ENCODE measurements around the gene AUTS2.

AUTS2 gene

GRCh38 chr7:70137126-70137525 lies 538.9 kb downstream of the AUTS2 start:
- ATAC-seq (ENCODE audit: low read depth): no peak
- H3K27me3 ChIP-seq (ENCODE audit: insufficient read depth, poor library complexity, severe bottlenecking): no peaks in the 10 kb centered on the region
- H3K4me3 ChIP-seq (ENCODE audit: severe bottlenecking): no peak overlapping the region
- H3K9me3 ChIP-seq (ENCODE audit: severe bottlenecking): no peaks in the 10 kb centered on the region
- no peaks in the 10 kb centered on the region for H3K4me1 ChIP-seq (ENCODE audit: insufficient read depth, poor library complexity, severe bottlenecking)
- no peak for DNase-seq (ENCODE audit: low spot score)
- no peaks in the 10 kb centered on the region for H3K36me3 ChIP-seq (ENCODE audit: low read depth)
- H3K27ac ChIP-seq (ENCODE audit: poor library complexity, severe bottlenecking): no peak overlapping the region
- TF ChIP-seq CTCF (IDR thresholded peaks at IDR 0.05; ENCODE audit: poor library complexity, severe bottlenecking): no peak

- no peak overlapping the region for H3K27ac ChIP-seq (ENCODE audit: poor library complexity, severe bottlenecking)
- no peak overlapping the region for H3K4me3 ChIP-seq (ENCODE audit: severe bottlenecking)
- H3K27me3 ChIP-seq (ENCODE audit: insufficient read depth, poor library complexity, severe bottlenecking): no peaks in the 10 kb centered on the region
- ATAC-seq (ENCODE audit: low read depth) (no peak), DNase-seq (ENCODE audit: low spot score) (no peak)
- no peak for TF ChIP-seq CTCF (IDR thresholded peaks at IDR 0.05; ENCODE audit: poor library complexity, severe bottlenecking)
- H3K9me3 ChIP-seq (ENCODE audit: severe bottlenecking): no peaks in the 10 kb centered on the region
- no peaks in the 10 kb centered on the region for H3K4me1 ChIP-seq (ENCODE audit: insufficient read depth, poor library complexity, severe bottlenecking)
- no peaks in the 10 kb centered on the region for H3K36me3 ChIP-seq (ENCODE audit: low read depth)
These were observed 544.1 kb downstream of the AUTS2 start for GRCh38 chr7:70142247-70142932.

GRCh38 chr7:70143075-70144044 lies 545.1 kb downstream of the AUTS2 start:
- ATAC-seq (ENCODE audit: low read depth): no peak
- Histone ChIP-seq H3K36me3 (ENCODE audit: low read depth) (no peaks in the 10 kb centered on the region), H3K9me3 (ENCODE audit: severe bottlenecking) (no peaks in the 10 kb centered on the region), H3K27ac (ENCODE audit: poor library complexity, severe bottlenecking) (no peak overlapping the region), H3K4me1 (ENCODE audit: insufficient read depth, poor library complexity, severe bottlenecking) (no peaks in the 10 kb centered on the region), H3K27me3 (ENCODE audit: insufficient read depth, poor library complexity, severe bottlenecking) (no peaks in the 10 kb centered on the region), H3K4me3 (ENCODE audit: severe bottlenecking) (no peak overlapping the region)
- no peak for TF ChIP-seq CTCF (IDR thresholded peaks at IDR 0.05; ENCODE audit: poor library complexity, severe bottlenecking)
- no peak for DNase-seq (ENCODE audit: low spot score)

DNA sequence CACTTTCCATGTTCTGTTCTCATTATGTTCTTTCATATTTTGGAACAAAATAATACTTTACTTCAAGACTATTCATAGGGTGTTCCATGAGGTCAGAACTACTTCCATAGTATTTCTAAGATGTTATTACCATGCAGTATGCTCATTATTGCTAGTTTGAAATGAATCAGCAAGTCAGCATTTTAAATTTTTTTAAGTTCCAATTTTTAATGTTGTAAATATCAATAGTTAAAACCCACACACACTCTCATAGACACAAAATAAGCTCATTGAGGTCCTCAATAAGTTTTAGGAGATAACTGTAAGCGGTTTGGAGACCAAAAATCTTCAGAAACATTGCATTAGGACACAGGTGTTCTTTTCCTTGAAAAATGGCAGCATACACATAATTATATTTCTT lies 550.7 kb downstream of the AUTS2 start:
- H3K4me1 ChIP-seq (ENCODE audit: insufficient read depth, poor library complexity, severe bottlenecking): no peaks in the 10 kb centered on the region
- no peaks in the 10 kb centered on the region for H3K27me3 ChIP-seq (ENCODE audit: insufficient read depth, poor library complexity, severe bottlenecking)
- no peak for TF ChIP-seq CTCF (IDR thresholded peaks at IDR 0.05; ENCODE audit: poor library complexity, severe bottlenecking)
- DNase-seq (ENCODE audit: low spot score) (no peak), ATAC-seq (ENCODE audit: low read depth) (no peak)
- no peak overlapping the region for H3K4me3 ChIP-seq (ENCODE audit: severe bottlenecking)
- H3K27ac ChIP-seq (ENCODE audit: poor library complexity, severe bottlenecking): no peak overlapping the region
- no peaks in the 10 kb centered on the region for H3K9me3 ChIP-seq (ENCODE audit: severe bottlenecking)
- no peaks in the 10 kb centered on the region for H3K36me3 ChIP-seq (ENCODE audit: low read depth)
